AG09309 (cell line): ENCODE results near the gene BTC.

ENCODE experiments used
- DNase-seq: peaks from one replicate; pipeline ENCODE4 v3.0.0-alpha.2; 2010; ENCODE audit warnings: low read depth
- H3K4me3 ChIP-seq: 2 replicates; pipeline ENCODE4 v1.5.1; 2011; ENCODE audit warnings: mild to moderate bottlenecking, low read depth, low read length, moderate library complexity; ENCODE audit not compliant: control insufficient read depth
- CTCF ChIP-seq: IDR thresholded peaks from 2 replicates; pipeline ENCODE4 v1.5.1; 2011; ENCODE audit warnings: mild to moderate bottlenecking, low read depth, low read length, inconsistent platforms; ENCODE audit not compliant: insufficient read depth, control insufficient read depth; ENCODE audit errors: missing control alignments

The BTC gene, protein sequence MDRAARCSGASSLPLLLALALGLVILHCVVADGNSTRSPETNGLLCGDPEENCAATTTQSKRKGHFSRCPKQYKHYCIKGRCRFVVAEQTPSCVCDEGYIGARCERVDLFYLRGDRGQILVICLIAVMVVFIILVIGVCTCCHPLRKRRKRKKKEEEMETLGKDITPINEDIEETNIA

GRCh38 chr4:74794382-74795010 is at the start of gene BTC:
BTC (minus strand) TSS chr4:74794523; CDS start chr4:74794325, 198 bp downstream.
- TF ChIP-seq CTCF = peak; percentile 34
- no peak for DNase-seq
- H3K4me3 ChIP-seq = peak within 1 kb of the TSS; percentile 50

- H3K4me3 ChIP-seq = no peak overlapping the region
- TF ChIP-seq CTCF = no peak
- DNase-seq = no peak
These were observed 46.7 kb upstream of the BTC start for GRCh38 chr4:74840936-74841509.

DNA sequence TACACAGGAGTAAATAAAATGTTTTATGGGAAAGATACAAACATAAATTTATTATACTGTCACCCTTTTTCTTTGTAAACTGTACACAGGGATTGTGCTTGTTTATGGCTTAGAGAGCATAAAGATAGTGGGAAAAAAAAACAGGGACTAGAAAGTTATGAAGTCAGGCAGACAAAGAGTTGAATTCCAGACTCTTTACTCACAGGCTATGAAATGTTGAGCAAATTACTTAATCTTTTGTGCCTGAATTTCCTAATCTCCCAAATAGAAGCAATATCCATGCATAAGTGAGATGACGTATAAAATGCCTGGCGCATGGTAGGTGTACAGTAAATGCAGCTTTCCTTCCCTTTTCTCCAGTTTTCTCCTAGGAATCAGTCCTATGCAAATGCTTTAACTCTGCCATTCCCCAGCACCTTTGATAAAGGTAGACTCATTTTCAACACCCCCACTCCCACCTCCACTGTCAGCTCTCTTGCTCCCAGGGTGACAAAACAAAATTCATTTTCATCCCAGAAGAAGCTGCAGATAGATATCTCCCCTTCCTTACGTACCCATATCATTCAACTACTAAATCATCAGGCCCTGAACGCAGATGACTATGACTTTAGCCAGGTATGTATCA is 44.5 kb upstream of the BTC start:
- TF ChIP-seq CTCF = no peak
- H3K4me3 ChIP-seq = no peak overlapping the region
- no peak for DNase-seq

DNA sequence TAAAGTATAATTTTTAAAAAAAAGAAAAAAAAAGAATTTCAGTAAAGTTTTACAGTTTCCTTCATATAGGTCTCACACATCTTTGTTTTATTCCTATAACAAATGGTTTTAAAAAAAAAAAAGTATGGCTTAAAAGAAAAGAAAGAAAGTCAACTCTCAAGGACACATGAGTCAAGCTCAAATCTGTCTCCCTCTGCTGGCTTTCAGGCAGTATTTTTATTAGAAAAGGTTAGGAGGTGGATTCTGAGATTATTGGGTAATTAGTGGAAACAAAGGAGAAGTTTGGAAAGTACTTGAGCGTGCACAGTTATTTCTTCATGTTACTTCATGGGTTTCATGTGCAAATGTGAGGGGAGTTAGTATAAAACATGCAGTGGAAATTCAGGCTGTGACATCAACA is 36.6 kb upstream of the BTC start:
- no peak for DNase-seq
- H3K4me3 ChIP-seq = no peak overlapping the region
- peak; percentile 10 for TF ChIP-seq CTCF

DNA sequence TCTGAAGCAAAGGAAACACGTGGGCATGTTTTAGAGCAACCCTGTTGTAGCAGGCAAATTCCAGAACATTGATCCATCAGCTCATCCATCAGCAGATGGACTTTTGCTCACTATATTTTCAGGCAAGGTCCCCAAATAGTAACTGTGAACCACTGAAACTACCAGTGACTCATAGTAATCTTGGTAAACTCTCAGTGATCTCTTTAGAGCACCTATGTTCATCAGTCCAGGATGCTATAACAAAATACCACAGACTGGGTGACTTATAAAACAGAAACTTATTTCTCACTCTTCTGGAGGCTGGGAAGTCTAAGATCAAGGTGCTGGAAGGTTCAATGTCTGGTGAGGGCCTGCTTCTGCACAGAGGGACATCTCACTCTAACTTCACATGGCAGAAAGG is 28.9 kb upstream of the BTC start:
- no peak for DNase-seq
- no peak overlapping the region for H3K4me3 ChIP-seq
- no peak for TF ChIP-seq CTCF

DNA sequence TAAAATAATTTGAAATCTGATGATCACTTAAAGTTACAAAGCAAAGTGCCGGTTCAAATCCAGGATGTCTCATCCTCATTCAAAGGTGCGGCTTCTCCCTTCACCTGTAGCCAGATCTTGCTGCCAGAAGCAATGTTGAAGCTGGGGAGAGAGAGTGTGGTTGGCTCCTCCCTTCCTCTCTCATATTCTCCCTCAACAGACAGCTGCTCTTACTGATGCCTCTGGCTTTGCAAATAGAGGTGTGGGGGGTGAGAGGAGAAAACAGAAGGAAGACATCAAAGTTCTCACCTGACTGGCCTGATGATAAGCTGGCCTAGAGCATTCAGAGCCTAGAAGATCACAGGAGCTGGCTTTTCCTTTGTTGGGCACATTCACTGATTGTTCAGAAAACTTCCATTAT is 28.3 kb upstream of the BTC start:
- no peak for TF ChIP-seq CTCF
- no peak for DNase-seq
- H3K4me3 ChIP-seq = no peak overlapping the region
